ENCODE results near the gene HLA-DPB1. TPM values are rescaled to one million over a fixed set of nuclear protein-coding genes. Genes with fewer than 3 reads are reported as not detected.

Gene HLA-DPB1
- total RNA-seq, 3 donors from 2014 or later: 56.5 to 80.3 (median 58.2) TPM

- Histone ChIP-seq H3K9me3 (peaks cover 0 to 12% of the 10 kb centered on the region in 2 donors), H3K27ac (no peak overlapping the region), H3K36me3 (no peaks in the 10 kb centered on the region), H3K27me3 (no peaks in the 10 kb centered on the region), H3K4me1 (no peaks in the 10 kb centered on the region), H3K4me3 (no peak overlapping the region)
- DNase-seq (ENCODE audit: low spot score in 2 of 2): no peak
- intact Hi-C loops (cut with DNase I; ENCODE audit: low total_unique reads): no loop called here
- TF ChIP-seq POLR2AphosphoS5 (IDR thresholded peaks at IDR 0.05) (no peak), POLR2A (IDR thresholded peaks at IDR 0.05) (no peak)
- TF ChIP-seq, protein P1, sequence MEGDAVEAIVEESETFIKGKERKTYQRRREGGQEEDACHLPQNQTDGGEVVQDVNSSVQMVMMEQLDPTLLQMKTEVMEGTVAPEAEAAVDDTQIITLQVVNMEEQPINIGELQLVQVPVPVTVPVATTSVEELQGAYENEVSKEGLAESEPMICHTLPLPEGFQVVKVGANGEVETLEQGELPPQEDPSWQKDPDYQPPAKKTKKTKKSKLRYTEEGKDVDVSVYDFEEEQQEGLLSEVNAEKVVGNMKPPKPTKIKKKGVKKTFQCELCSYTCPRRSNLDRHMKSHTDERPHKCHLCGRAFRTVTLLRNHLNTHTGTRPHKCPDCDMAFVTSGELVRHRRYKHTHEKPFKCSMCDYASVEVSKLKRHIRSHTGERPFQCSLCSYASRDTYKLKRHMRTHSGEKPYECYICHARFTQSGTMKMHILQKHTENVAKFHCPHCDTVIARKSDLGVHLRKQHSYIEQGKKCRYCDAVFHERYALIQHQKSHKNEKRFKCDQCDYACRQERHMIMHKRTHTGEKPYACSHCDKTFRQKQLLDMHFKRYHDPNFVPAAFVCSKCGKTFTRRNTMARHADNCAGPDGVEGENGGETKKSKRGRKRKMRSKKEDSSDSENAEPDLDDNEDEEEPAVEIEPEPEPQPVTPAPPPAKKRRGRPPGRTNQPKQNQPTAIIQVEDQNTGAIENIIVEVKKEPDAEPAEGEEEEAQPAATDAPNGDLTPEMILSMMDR (IDR thresholded peaks at IDR 0.05): no peak
Measured at GRCh38 chr6:33103776-33104175, 28.0 kb downstream of the HLA-DPB1 start.

DNA sequence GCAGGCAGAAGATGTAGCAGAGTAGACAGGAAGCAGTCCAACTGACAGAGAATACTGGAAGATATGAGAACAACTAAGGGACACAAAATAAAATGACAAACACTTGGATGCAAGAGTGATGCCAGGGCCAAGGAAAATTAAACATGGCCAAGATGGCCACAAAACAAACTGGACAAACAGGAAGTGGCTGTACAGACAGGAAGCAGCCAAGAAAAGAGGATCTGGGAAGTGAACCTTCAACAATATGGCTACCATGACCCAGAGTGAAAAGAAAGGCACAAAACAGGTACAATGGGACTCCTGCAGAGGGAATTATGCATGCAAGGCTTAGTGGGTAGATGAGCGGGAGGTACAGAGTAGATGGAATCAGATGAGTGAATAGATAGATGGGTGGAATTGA lies 29.1 kb downstream of the HLA-DPB1 start:
- Histone ChIP-seq H3K9me3 (peaks cover 0 to 12% of the 10 kb centered on the region in 2 donors), H3K27ac (no peak overlapping the region), H3K4me3 (no peak overlapping the region), H3K36me3 (no peaks in the 10 kb centered on the region), H3K4me1 (no peaks in the 10 kb centered on the region), H3K27me3 (no peaks in the 10 kb centered on the region)
- intact Hi-C loops (cut with DNase I; ENCODE audit: low total_unique reads): no loop called here
- no peak for DNase-seq (ENCODE audit: low spot score in 2 of 2)
- TF ChIP-seq POLR2AphosphoS5 (IDR thresholded peaks at IDR 0.05) (no peak), POLR2A (IDR thresholded peaks at IDR 0.05) (no peak)
- TF ChIP-seq, protein P1 (IDR thresholded peaks at IDR 0.05): no peak

- intact Hi-C loops (cut with DNase I; ENCODE audit: low total_unique reads): no loop called here
- Histone ChIP-seq H3K27ac (peak overlapping the region in 1 of 2 donors; percentile 74), H3K4me3 (no peak overlapping the region), H3K36me3 (no peaks in the 10 kb centered on the region), H3K4me1 (no peaks in the 10 kb centered on the region), H3K27me3 (no peaks in the 10 kb centered on the region), H3K9me3 (peaks cover 0 to 11% of the 10 kb centered on the region in 2 donors)
- TF ChIP-seq POLR2A (IDR thresholded peaks at IDR 0.05) (no peak), POLR2AphosphoS5 (IDR thresholded peaks at IDR 0.05) (no peak)
- TF ChIP-seq, protein P1 (IDR thresholded peaks at IDR 0.05): no peak
- no peak for DNase-seq (ENCODE audit: low spot score in 2 of 2)
Measured at GRCh38 chr6:33105386-33105785, 29.6 kb downstream of the HLA-DPB1 start.

GRCh38 chr6:33105916-33106871 lies 30.4 kb downstream of the HLA-DPB1 start:
- H3K4me3 ChIP-seq: no peak overlapping the region
- H3K36me3 ChIP-seq: no peaks in the 10 kb centered on the region
- no peaks in the 10 kb centered on the region for H3K4me1 ChIP-seq
- peak overlapping the region in 1 of 2 donors; percentile 74 for H3K27ac ChIP-seq
- H3K9me3 ChIP-seq: peaks cover 0 to 3% of the 10 kb centered on the region in 2 donors
- H3K27me3 ChIP-seq: no peaks in the 10 kb centered on the region
- DNase-seq (ENCODE audit: low spot score in 2 of 2): peak; percentile 83 to 86
- TF ChIP-seq POLR2AphosphoS5 (IDR thresholded peaks at IDR 0.05) (peak in 1 of 3 donors; percentile 12), POLR2A (IDR thresholded peaks at IDR 0.05) (no peak)
- intact Hi-C loops (cut with DNase I; ENCODE audit: low total_unique reads): no loop called here

- intact Hi-C loops (cut with DNase I; ENCODE audit: low total_unique reads): no loop called here
- H3K27ac ChIP-seq: peak overlapping the region in 1 of 2 donors; percentile 74
- no peaks in the 10 kb centered on the region for H3K4me1 ChIP-seq
- H3K4me3 ChIP-seq: no peak overlapping the region
- no peaks in the 10 kb centered on the region for H3K9me3 ChIP-seq
- H3K27me3 ChIP-seq: no peaks in the 10 kb centered on the region
- H3K36me3 ChIP-seq: no peaks in the 10 kb centered on the region
- no peak for DNase-seq (ENCODE audit: low spot score in 2 of 2)
- TF ChIP-seq POLR2A (IDR thresholded peaks at IDR 0.05) (no peak), POLR2AphosphoS5 (IDR thresholded peaks at IDR 0.05) (no peak)
- TF ChIP-seq, protein P1 (IDR thresholded peaks at IDR 0.05): no peak
Measured at GRCh38 chr6:33107641-33108040, 31.9 kb downstream of the HLA-DPB1 start.
